GM12865 (cell line): ENCODE measurements around the gene IL5RA.
A peak's percentile ranks its signal among the peaks of the same experiment; 100 is the strongest.

Experiments used
- DNase-seq: peaks from one replicate; pipeline ENCODE4 v3.0.0; 2010; ENCODE audit warnings: low read depth
- H3K4me3 ChIP-seq: 2 replicates; pipeline ENCODE4 v1.5.1; 2011; ENCODE audit warnings: mild to moderate bottlenecking, low read depth, low read length, control low read depth
- CTCF ChIP-seq: IDR thresholded peaks from 2 replicates; pipeline ENCODE4 v1.5.1; 2011; ENCODE audit warnings: low read length, control low read depth, low read depth, inconsistent platforms; ENCODE audit not compliant: insufficient read depth; ENCODE audit errors: missing control alignments

IL5RA gene

GRCh38 chr3:3089017-3089416 is 21.2 kb downstream of the IL5RA start:
- peak; percentile 24 for TF ChIP-seq CTCF
- DNase-seq, result peak; percentile 79
- H3K4me3 ChIP-seq, result no peak overlapping the region

- TF ChIP-seq CTCF, result no peak
- DNase-seq, result no peak
Observed at GRCh38 chr3:3087716-3088465, 22.3 kb downstream of the IL5RA start.

GRCh38 chr3:3087279-3087678 is 22.9 kb downstream of the IL5RA start:
- DNase-seq, result no peak
- H3K4me3 ChIP-seq, result no peak overlapping the region
- TF ChIP-seq CTCF, result no peak

More at GRCh38 chr3:3087716-3088465, 22.3 kb downstream of the IL5RA start:
- H3K4me3 ChIP-seq, result no peak overlapping the region

- DNase-seq, result no peak
- H3K4me3 ChIP-seq, result no peak overlapping the region
- TF ChIP-seq CTCF, result no peak
Observed at GRCh38 chr3:3086239-3086638, 23.9 kb downstream of the IL5RA start.

GRCh38 chr3:3085782-3086181 is 24.4 kb downstream of the IL5RA start:
- no peak overlapping the region for H3K4me3 ChIP-seq
- DNase-seq, result peak; percentile 57
- TF ChIP-seq CTCF, result no peak

GRCh38 chr3:3084890-3085289 is 25.3 kb downstream of the IL5RA start:
- TF ChIP-seq CTCF, result no peak
- no peak overlapping the region for H3K4me3 ChIP-seq
- DNase-seq, result no peak

- no peak for TF ChIP-seq CTCF
- DNase-seq, result peak; percentile 60
- H3K4me3 ChIP-seq, result no peak overlapping the region
Observed at GRCh38 chr3:3082234-3082924, 27.8 kb downstream of the IL5RA start.
